Erythroblast (primary cell): ENCODE measurements around the gene ALDH4A1.

Experiments
- GATA1 ChIP-seq: IDR thresholded peaks from 2 replicates; pipeline ENCODE4 v1.6.1; 2011; ENCODE audit warnings: low read depth, mild to moderate bottlenecking, control low read depth, low read length, moderate library complexity
- POLR2A ChIP-seq: IDR thresholded peaks from 2 replicates; pipeline ENCODE4 v1.6.1; 2011; ENCODE audit warnings: mild to moderate bottlenecking, low read length

DNA sequence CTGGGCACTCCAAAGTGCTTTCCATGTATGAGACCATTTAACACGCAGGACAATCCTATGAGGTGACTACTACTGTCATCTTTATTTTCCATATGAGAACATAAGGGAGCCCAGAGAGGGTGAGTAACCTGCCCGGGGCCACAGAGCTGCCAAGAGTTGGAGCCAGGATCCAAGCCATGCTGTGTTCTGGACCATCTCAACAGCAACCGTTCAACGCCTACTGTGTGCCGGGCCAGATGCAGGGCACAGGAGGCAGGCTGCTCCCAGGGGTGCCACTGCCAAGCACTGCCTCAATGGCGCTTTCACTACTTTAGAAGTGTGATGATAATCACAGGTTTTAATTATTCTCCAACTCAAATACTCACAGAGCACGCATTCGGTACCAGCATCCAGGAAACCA lies 3.8 kb downstream of the ALDH4A1 start:
- TF ChIP-seq POLR2A, result no peak
- no peak for TF ChIP-seq GATA1
